GM18526 (cell line): ENCODE results near the gene GYS1.

Source experiments
- POLR2A ChIP-seq: IDR thresholded peaks from 3 replicates; pipeline ENCODE4 v1.6.1; 2011; ENCODE audit not compliant: insufficient read length; ENCODE audit errors: extremely low read depth

Gene GYS1

GRCh38 chr19:48934837-48935236 is 58.3 kb downstream of the GYS1 start:
- no peak for TF ChIP-seq POLR2A

GRCh38 chr19:48933382-48933932 is 59.7 kb downstream of the GYS1 start, which contains the start of gene DHDH:
Gene DHDH (plus strand): TSS chr19:48933699. CDS start chr19:48933722, 23 bp downstream.
- peak; percentile 35 for TF ChIP-seq POLR2A

GRCh38 chr19:48928164-48929025 is 64.7 kb downstream of the GYS1 start:
- TF ChIP-seq POLR2A = no peak

- TF ChIP-seq POLR2A = no peak
These were observed 66.2 kb downstream of the GYS1 start for GRCh38 chr19:48926909-48927308.

GRCh38 chr19:48925240-48925843 is 67.8 kb downstream of the GYS1 start:
- no peak for TF ChIP-seq POLR2A

- TF ChIP-seq POLR2A = no peak
These were observed 70.3 kb downstream of the GYS1 start for GRCh38 chr19:48922548-48923490.

- TF ChIP-seq POLR2A = no peak
These were observed 71.2 kb downstream of the GYS1 start for GRCh38 chr19:48921721-48922500.

GRCh38 chr19:48920949-48921348 is 72.2 kb downstream of the GYS1 start:
- TF ChIP-seq POLR2A = no peak

- no peak for TF ChIP-seq POLR2A
These were observed 74.3 kb downstream of the GYS1 start for GRCh38 chr19:48918801-48919247.
